ENCODE results near the gene AKAP9. TPM values are rescaled to one million over a fixed set of nuclear protein-coding genes. Genes with fewer than 3 reads are reported as not detected.

Gene AKAP9
- total and polyA plus RNA-seq, 4 donors, result 13.8 to 81.2 (median 38.6) TPM

GRCh38 chr7:92034116-92034515, 93.5 kb downstream of the AKAP9 start:
- H3K4me3 ChIP-seq (ENCODE audit: low read length in 2 of 2), result no peak overlapping the region
- H3K27ac ChIP-seq (ENCODE audit: low read depth in 1 of 2, low read length in 2 of 2), result no peak overlapping the region
- 92 to 93% methylated on average over 2 of the region's 2 CpGs for WGBS, 2 donors
- H3K9me3 ChIP-seq (ENCODE audit: control insufficient read depth, low read length), result no peaks in the 10 kb centered on the region
- H3K27me3 ChIP-seq (ENCODE audit: control insufficient read depth in 1 of 2, insufficient read depth in 2 of 2, low read length in 1 of 2), result no peaks in the 10 kb centered on the region
- H3K4me1 ChIP-seq (ENCODE audit: control insufficient read depth in 1 of 2, insufficient read depth in 2 of 2, low read length in 2 of 2), result no peaks in the 10 kb centered on the region
- ATAC-seq (ENCODE audit: low FRiP score) (no peak), DNase-seq (no peak)
- no peaks in the 10 kb centered on the region for H3K36me3 ChIP-seq (ENCODE audit: control insufficient read depth in 1 of 2, insufficient read depth in 2 of 2, low read length in 1 of 2)
- intact Hi-C loops (cut with DNase I), result no loop called here

GRCh38 chr7:92035576-92035975, 94.9 kb downstream of the AKAP9 start:
- H3K4me1 ChIP-seq (ENCODE audit: control insufficient read depth in 1 of 2, insufficient read depth in 2 of 2, low read length in 2 of 2), result no peaks in the 10 kb centered on the region
- no peaks in the 10 kb centered on the region for H3K9me3 ChIP-seq (ENCODE audit: control insufficient read depth, low read length)
- H3K4me3 ChIP-seq (ENCODE audit: low read length in 2 of 2), result no peak overlapping the region
- intact Hi-C loops (cut with DNase I), result no loop called here
- peaks cover 0 to under 1% of the 10 kb centered on the region in 2 donors for H3K36me3 ChIP-seq (ENCODE audit: control insufficient read depth in 1 of 2, insufficient read depth in 2 of 2, low read length in 1 of 2)
- 97 to 98% methylated on average over 1 of the region's 1 CpG for WGBS, 2 donors
- no peaks in the 10 kb centered on the region for H3K27me3 ChIP-seq (ENCODE audit: control insufficient read depth in 1 of 2, insufficient read depth in 2 of 2, low read length in 1 of 2)
- ATAC-seq (ENCODE audit: low FRiP score), result no peak
- DNase-seq, result no peak
- H3K27ac ChIP-seq (ENCODE audit: low read depth in 1 of 2, low read length in 2 of 2), result no peak overlapping the region

DNA sequence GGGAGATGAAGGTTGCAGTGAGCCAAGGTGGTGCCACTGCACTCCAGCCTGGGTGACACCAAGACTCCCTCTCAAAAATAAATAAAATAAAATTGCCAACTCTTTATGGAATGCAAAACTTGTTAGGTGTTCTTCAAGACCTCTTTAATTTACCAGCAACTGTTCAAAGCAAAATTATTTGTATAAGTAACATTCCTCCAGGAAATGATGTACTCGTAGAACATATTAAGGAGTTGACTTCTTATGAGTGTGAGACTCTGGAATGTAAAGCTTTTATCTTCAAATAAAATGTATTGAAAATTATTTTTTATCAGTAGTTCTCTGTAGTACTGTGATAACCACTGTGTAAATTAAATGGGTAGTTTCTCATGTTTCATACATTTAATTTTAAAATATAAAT, 99.2 kb downstream of the AKAP9 start:
- 97 to 100% methylated on average over 1 of the region's 1 CpG for WGBS, 2 donors
- Histone ChIP-seq H3K4me1 (ENCODE audit: control insufficient read depth in 1 of 2, insufficient read depth in 2 of 2, low read length in 2 of 2) (no peaks in the 10 kb centered on the region), H3K9me3 (ENCODE audit: control insufficient read depth, low read length) (no peaks in the 10 kb centered on the region), H3K27me3 (ENCODE audit: control insufficient read depth in 1 of 2, insufficient read depth in 2 of 2, low read length in 1 of 2) (no peaks in the 10 kb centered on the region), H3K27ac (ENCODE audit: low read depth in 1 of 2, low read length in 2 of 2) (no peak overlapping the region), H3K4me3 (ENCODE audit: low read length in 2 of 2) (no peak overlapping the region), H3K36me3 (ENCODE audit: control insufficient read depth in 1 of 2, insufficient read depth in 2 of 2, low read length in 1 of 2) (peaks cover 0 to 3% of the 10 kb centered on the region in 2 donors)
- ATAC-seq (ENCODE audit: low FRiP score) (no peak), DNase-seq (no peak)
- intact Hi-C loops (cut with DNase I), result no loop called here

GRCh38 chr7:92042056-92042737, 101.5 kb downstream of the AKAP9 start:
- ATAC-seq (ENCODE audit: low FRiP score) (no peak), DNase-seq (no peak)
- Histone ChIP-seq H3K4me1 (ENCODE audit: control insufficient read depth in 1 of 2, insufficient read depth in 2 of 2, low read length in 2 of 2) (no peaks in the 10 kb centered on the region), H3K9me3 (ENCODE audit: control insufficient read depth, low read length) (no peaks in the 10 kb centered on the region), H3K36me3 (ENCODE audit: control insufficient read depth in 1 of 2, insufficient read depth in 2 of 2, low read length in 1 of 2) (peaks cover 0 to 3% of the 10 kb centered on the region in 2 donors), H3K27me3 (ENCODE audit: control insufficient read depth in 1 of 2, insufficient read depth in 2 of 2, low read length in 1 of 2) (no peaks in the 10 kb centered on the region), H3K4me3 (ENCODE audit: low read length in 2 of 2) (no peak overlapping the region), H3K27ac (ENCODE audit: low read depth in 1 of 2, low read length in 2 of 2) (no peak overlapping the region)
- WGBS, 2 donors, result 92% methylated on average over 4 of the region's 4 CpGs
- intact Hi-C loops (cut with DNase I), result no loop called here

DNA sequence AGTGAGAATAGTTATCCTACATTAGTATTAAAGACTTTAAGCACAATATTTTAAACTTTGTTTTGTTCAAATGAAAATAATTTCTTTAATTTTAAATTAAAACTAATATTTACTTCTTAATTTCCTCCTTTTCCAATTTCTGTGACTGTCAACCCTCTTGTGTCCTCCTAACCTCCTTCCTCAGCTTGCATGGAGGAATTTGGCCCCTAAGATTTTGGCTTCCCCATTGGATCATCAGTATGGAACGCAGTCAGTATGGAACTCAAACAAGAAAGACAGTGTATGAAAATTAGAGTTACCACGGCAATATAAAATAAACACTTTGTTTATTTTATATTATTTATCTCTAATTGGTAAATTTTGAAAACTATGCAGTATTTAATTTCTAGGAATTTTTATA, 102.4 kb downstream of the AKAP9 start:
- no peak for DNase-seq
- peaks cover 0 to 3% of the 10 kb centered on the region in 2 donors for H3K36me3 ChIP-seq (ENCODE audit: control insufficient read depth in 1 of 2, insufficient read depth in 2 of 2, low read length in 1 of 2)
- no peaks in the 10 kb centered on the region for H3K4me1 ChIP-seq (ENCODE audit: control insufficient read depth in 1 of 2, insufficient read depth in 2 of 2, low read length in 2 of 2)
- ATAC-seq (ENCODE audit: low FRiP score), result no peak
- no peak overlapping the region for H3K4me3 ChIP-seq (ENCODE audit: low read length in 2 of 2)
- no peak overlapping the region for H3K27ac ChIP-seq (ENCODE audit: low read depth in 1 of 2, low read length in 2 of 2)
- intact Hi-C loops (cut with DNase I), result no loop called here
- WGBS, 2 donors, result 89 to 90% methylated on average over 2 of the region's 2 CpGs
- no peaks in the 10 kb centered on the region for H3K27me3 ChIP-seq (ENCODE audit: control insufficient read depth in 1 of 2, insufficient read depth in 2 of 2, low read length in 1 of 2)
- no peaks in the 10 kb centered on the region for H3K9me3 ChIP-seq (ENCODE audit: control insufficient read depth, low read length)

GRCh38 chr7:92043637-92044036, 103.0 kb downstream of the AKAP9 start:
- H3K27ac ChIP-seq (ENCODE audit: low read depth in 1 of 2, low read length in 2 of 2), result no peak overlapping the region
- 0 to 2% methylated on average over 2 of the region's 2 CpGs for WGBS, 2 donors
- DNase-seq (no peak), ATAC-seq (ENCODE audit: low FRiP score) (no peak)
- no peaks in the 10 kb centered on the region for H3K4me1 ChIP-seq (ENCODE audit: control insufficient read depth in 1 of 2, insufficient read depth in 2 of 2, low read length in 2 of 2)
- H3K4me3 ChIP-seq (ENCODE audit: low read length in 2 of 2), result no peak overlapping the region
- H3K9me3 ChIP-seq (ENCODE audit: control insufficient read depth, low read length), result no peaks in the 10 kb centered on the region
- peaks cover 0 to 3% of the 10 kb centered on the region in 2 donors for H3K36me3 ChIP-seq (ENCODE audit: control insufficient read depth in 1 of 2, insufficient read depth in 2 of 2, low read length in 1 of 2)
- intact Hi-C loops (cut with DNase I), result no loop called here
- no peaks in the 10 kb centered on the region for H3K27me3 ChIP-seq (ENCODE audit: control insufficient read depth in 1 of 2, insufficient read depth in 2 of 2, low read length in 1 of 2)

GRCh38 chr7:92044148-92044547, 103.5 kb downstream of the AKAP9 start:
- Histone ChIP-seq H3K27me3 (ENCODE audit: control insufficient read depth in 1 of 2, insufficient read depth in 2 of 2, low read length in 1 of 2) (no peaks in the 10 kb centered on the region), H3K27ac (ENCODE audit: low read depth in 1 of 2, low read length in 2 of 2) (no peak overlapping the region), H3K4me3 (ENCODE audit: low read length in 2 of 2) (no peak overlapping the region), H3K4me1 (ENCODE audit: control insufficient read depth in 1 of 2, insufficient read depth in 2 of 2, low read length in 2 of 2) (no peaks in the 10 kb centered on the region), H3K9me3 (ENCODE audit: control insufficient read depth, low read length) (no peaks in the 10 kb centered on the region), H3K36me3 (ENCODE audit: control insufficient read depth in 1 of 2, insufficient read depth in 2 of 2, low read length in 1 of 2) (peaks cover 0 to 3% of the 10 kb centered on the region in 2 donors)
- no peak for DNase-seq
- 43 to 46% methylated on average over 3 of the region's 3 CpGs for WGBS, 2 donors
- intact Hi-C loops (cut with DNase I), result no loop called here
- ATAC-seq (ENCODE audit: low FRiP score), result no peak

DNA sequence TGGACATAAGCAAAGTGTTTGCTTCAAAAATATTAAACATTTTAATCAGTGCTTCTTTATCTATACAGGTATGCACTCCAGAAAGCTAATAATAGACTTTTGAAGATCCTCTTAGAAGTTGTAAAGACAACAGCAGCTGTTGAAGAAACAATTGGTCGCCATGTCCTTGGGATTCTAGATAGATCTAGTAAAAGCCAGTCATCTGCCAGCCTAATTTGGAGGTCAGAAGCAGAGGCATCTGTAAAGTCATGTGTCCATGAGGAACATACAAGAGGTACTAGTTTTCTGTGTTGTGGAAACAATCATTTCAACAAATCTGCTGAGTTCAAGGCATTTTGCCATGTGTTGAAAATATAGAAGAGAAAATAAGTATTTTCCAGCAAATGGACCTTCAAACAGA, 104.3 kb downstream of the AKAP9 start:
- no peaks in the 10 kb centered on the region for H3K4me1 ChIP-seq (ENCODE audit: control insufficient read depth in 1 of 2, insufficient read depth in 2 of 2, low read length in 2 of 2)
- peaks cover 0 to 3% of the 10 kb centered on the region in 2 donors for H3K36me3 ChIP-seq (ENCODE audit: control insufficient read depth in 1 of 2, insufficient read depth in 2 of 2, low read length in 1 of 2)
- H3K4me3 ChIP-seq (ENCODE audit: low read length in 2 of 2), result no peak overlapping the region
- no peak for DNase-seq
- H3K27ac ChIP-seq (ENCODE audit: low read depth in 1 of 2, low read length in 2 of 2), result no peak overlapping the region
- intact Hi-C loops (cut with DNase I), result no loop called here
- 97 to 100% methylated on average over 1 of the region's 1 CpG for WGBS, 2 donors
- H3K27me3 ChIP-seq (ENCODE audit: control insufficient read depth in 1 of 2, insufficient read depth in 2 of 2, low read length in 1 of 2), result no peaks in the 10 kb centered on the region
- no peaks in the 10 kb centered on the region for H3K9me3 ChIP-seq (ENCODE audit: control insufficient read depth, low read length)
- no peak for ATAC-seq (ENCODE audit: low FRiP score)

DNA sequence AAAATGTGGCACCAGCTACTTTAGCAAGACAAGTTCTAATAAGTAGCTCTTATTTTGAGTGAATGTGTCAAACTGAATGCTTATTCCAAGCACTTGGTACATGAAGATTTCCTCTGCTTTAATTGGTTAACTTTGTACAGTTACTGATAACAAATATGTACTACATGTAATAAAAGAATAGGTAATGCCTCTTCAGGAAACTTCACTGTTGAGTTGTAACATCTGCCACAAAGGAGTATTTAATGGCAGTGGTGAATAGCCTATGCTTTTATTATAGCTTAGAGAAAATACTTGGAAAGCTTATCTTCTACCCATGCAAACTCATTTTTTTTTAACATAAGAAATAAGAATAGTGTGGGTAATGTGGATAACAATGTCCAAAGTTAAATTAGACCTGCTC, 111.0 kb downstream of the AKAP9 start:
- intact Hi-C loops (cut with DNase I), result no loop called here
- ATAC-seq (ENCODE audit: low FRiP score), result no peak

More for the DNA sequence above, 111.0 kb downstream of the AKAP9 start:
- Histone ChIP-seq H3K4me1 (ENCODE audit: control insufficient read depth in 1 of 2, insufficient read depth in 2 of 2, low read length in 2 of 2) (no peaks in the 10 kb centered on the region), H3K27ac (ENCODE audit: low read depth in 1 of 2, low read length in 2 of 2) (no peak overlapping the region), H3K27me3 (ENCODE audit: control insufficient read depth in 1 of 2, insufficient read depth in 2 of 2, low read length in 1 of 2) (no peaks in the 10 kb centered on the region), H3K4me3 (ENCODE audit: low read length in 2 of 2) (no peak overlapping the region), H3K9me3 (ENCODE audit: control insufficient read depth, low read length) (no peaks in the 10 kb centered on the region), H3K36me3 (ENCODE audit: control insufficient read depth in 1 of 2, insufficient read depth in 2 of 2, low read length in 1 of 2) (peaks cover 0 to 3% of the 10 kb centered on the region in 2 donors)
- DNase-seq, result no peak
